ENCODE results near the gene CBY2. TPM values are rescaled to one million over a fixed set of nuclear protein-coding genes. Genes with fewer than 3 reads are reported as not detected.
"Not testable (repeated sequence)": the region's sequence is repeated elsewhere in the genome, so short reads cannot be mapped to it uniquely, and the experiment has no call there.

CBY2 gene
- total RNA-seq, 2 donors from 2014 or later, result not detected

- DNase-seq, result no peak
- ATAC-seq, result no peak
- H3K27me3 ChIP-seq, result no peaks in the 10 kb centered on the region
- H3K36me3 ChIP-seq (replicated peaks in 1 of 2; ENCODE audit: insufficient read depth in 1 of 2, low read depth in 2 of 2), result no peaks in the 10 kb centered on the region
- no peaks in the 10 kb centered on the region for H3K9me3 ChIP-seq
- intact Hi-C loops (cut with DNase I), result no loop called here
- no peak overlapping the region for H3K27ac ChIP-seq
- no peak for TF ChIP-seq POLR2A (IDR thresholded peaks at IDR 0.05)
- TF ChIP-seq, protein P1, sequence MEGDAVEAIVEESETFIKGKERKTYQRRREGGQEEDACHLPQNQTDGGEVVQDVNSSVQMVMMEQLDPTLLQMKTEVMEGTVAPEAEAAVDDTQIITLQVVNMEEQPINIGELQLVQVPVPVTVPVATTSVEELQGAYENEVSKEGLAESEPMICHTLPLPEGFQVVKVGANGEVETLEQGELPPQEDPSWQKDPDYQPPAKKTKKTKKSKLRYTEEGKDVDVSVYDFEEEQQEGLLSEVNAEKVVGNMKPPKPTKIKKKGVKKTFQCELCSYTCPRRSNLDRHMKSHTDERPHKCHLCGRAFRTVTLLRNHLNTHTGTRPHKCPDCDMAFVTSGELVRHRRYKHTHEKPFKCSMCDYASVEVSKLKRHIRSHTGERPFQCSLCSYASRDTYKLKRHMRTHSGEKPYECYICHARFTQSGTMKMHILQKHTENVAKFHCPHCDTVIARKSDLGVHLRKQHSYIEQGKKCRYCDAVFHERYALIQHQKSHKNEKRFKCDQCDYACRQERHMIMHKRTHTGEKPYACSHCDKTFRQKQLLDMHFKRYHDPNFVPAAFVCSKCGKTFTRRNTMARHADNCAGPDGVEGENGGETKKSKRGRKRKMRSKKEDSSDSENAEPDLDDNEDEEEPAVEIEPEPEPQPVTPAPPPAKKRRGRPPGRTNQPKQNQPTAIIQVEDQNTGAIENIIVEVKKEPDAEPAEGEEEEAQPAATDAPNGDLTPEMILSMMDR (IDR thresholded peaks at IDR 0.05), result no peak
- WGBS, 2 donors, result 63 to 67% methylated on average over 13 of the region's 13 CpGs
- H3K4me1 ChIP-seq, result no peaks in the 10 kb centered on the region
- H3K4me3 ChIP-seq, result no peak overlapping the region
These were observed 47.0 kb downstream of the CBY2 start for GRCh38 chr13:45748941-45749759.

DNA sequence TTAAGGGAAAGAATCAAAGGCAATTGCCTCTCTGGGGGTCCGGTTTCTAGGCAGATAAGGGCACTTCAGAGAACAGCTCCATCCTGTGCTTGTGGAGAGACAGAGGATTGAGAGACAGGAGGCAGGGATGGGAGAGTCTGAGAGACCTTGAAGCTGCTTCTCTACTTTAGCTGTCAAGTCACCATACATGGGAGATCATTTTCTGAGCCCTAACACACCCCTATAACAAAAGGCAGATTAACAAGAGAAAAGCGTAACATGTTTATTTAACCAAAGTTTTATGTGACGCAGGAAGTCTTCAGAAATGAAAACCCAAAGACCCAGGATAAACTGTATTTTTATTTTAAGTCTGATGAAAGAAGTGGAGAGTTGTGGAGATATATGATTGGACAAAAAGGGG lies 48.4 kb downstream of the CBY2 start:
- WGBS, 2 donors, result 75 to 82% methylated on average over 3 of the region's 3 CpGs
- no peak for ATAC-seq

GRCh38 chr13:45751885-45752284 lies 49.8 kb downstream of the CBY2 start:
- Histone ChIP-seq H3K4me3 (no peak overlapping the region), H3K36me3 (replicated peaks in 1 of 2; ENCODE audit: insufficient read depth in 1 of 2, low read depth in 2 of 2) (no peaks in the 10 kb centered on the region), H3K27ac (no peak overlapping the region), H3K4me1 (no peaks in the 10 kb centered on the region), H3K27me3 (no peaks in the 10 kb centered on the region), H3K9me3 (peaks cover 0 to under 1% (median 0%) of the 10 kb centered on the region in 3 donors)
- intact Hi-C loops (cut with DNase I), result no loop called here
- ATAC-seq, result no peak
- TF ChIP-seq POLR2A (IDR thresholded peaks at IDR 0.05), result no peak
- TF ChIP-seq, protein P1 (IDR thresholded peaks at IDR 0.05), result no peak
- DNase-seq, result no peak

More for the DNA sequence above, 48.4 kb downstream of the CBY2 start:
- Histone ChIP-seq H3K4me1 (no peaks in the 10 kb centered on the region), H3K9me3 (no peaks in the 10 kb centered on the region), H3K27me3 (no peaks in the 10 kb centered on the region), H3K27ac (no peak overlapping the region), H3K36me3 (replicated peaks in 1 of 2; ENCODE audit: insufficient read depth in 1 of 2, low read depth in 2 of 2) (no peaks in the 10 kb centered on the region), H3K4me3 (no peak overlapping the region)
- no peak for TF ChIP-seq POLR2A (IDR thresholded peaks at IDR 0.05)
- TF ChIP-seq, protein P1 (IDR thresholded peaks at IDR 0.05), result no peak
- intact Hi-C loops (cut with DNase I), result no loop called here
- no peak for DNase-seq

- intact Hi-C loops (cut with DNase I), result no loop called here
- Histone ChIP-seq H3K36me3 (replicated peaks in 1 of 2; ENCODE audit: insufficient read depth in 1 of 2, low read depth in 2 of 2) (no peaks in the 10 kb centered on the region), H3K4me1 (no peaks in the 10 kb centered on the region), H3K27ac (no peak overlapping the region), H3K27me3 (no peaks in the 10 kb centered on the region), H3K9me3 (peaks cover 0 to 7% (median 0%) of the 10 kb centered on the region in 3 donors), H3K4me3 (no peak overlapping the region)
- TF ChIP-seq, protein P1 (IDR thresholded peaks at IDR 0.05), result no peak
- no peak for TF ChIP-seq POLR2A (IDR thresholded peaks at IDR 0.05)
- WGBS, 2 donors, result 63 to 81% methylated on average over 1 of the region's 1 CpG
- DNase-seq, result no peak
- no peak for ATAC-seq
These were observed 50.4 kb downstream of the CBY2 start for GRCh38 chr13:45752510-45752909.

DNA sequence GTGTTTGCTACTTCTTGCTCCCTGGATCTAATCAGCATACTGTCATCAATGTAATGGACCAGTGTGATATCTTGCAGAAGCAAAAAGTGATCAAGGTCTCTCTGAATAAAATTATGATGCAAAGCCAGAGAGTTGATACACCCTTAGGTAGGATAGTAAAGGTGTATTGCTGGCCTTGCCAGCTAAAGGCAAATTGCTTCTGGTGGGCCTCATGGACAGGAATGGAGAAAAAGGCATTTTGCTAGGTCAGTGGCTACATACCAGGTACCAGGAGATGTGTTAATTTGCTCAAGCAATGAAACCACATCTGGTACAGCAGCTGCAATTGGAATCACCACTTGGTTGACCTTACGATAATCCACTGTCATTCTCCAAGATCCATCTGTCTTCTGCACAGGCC lies 54.4 kb downstream of the CBY2 start:
- ATAC-seq; H3K27ac ChIP-seq; H3K36me3 ChIP-seq (replicated peaks in 1 of 2; ENCODE audit: insufficient read depth in 1 of 2, low read depth in 2 of 2); H3K27me3 ChIP-seq; DNase-seq; H3K4me3 ChIP-seq; H3K4me1 ChIP-seq; intact Hi-C loops (cut with DNase I): not testable (repeated sequence)
- H3K9me3 ChIP-seq, result peaks cover 0 to 17% (median 0%) of the 10 kb centered on the region in 3 donors
- WGBS, 2 donors, result 87 to 89% methylated on average over 1 of the region's 1 CpG

GRCh38 chr13:45757589-45757988 lies 55.5 kb downstream of the CBY2 start:
- H3K4me1 ChIP-seq; H3K27ac ChIP-seq; ATAC-seq; DNase-seq; H3K27me3 ChIP-seq; H3K36me3 ChIP-seq (replicated peaks in 1 of 2; ENCODE audit: insufficient read depth in 1 of 2, low read depth in 2 of 2); H3K4me3 ChIP-seq; intact Hi-C loops (cut with DNase I): not testable (repeated sequence)
- WGBS, 2 donors, result 60% methylated on average over 3 of the region's 3 CpGs
- H3K9me3 ChIP-seq, result peaks cover 0 to 17% (median 0%) of the 10 kb centered on the region in 3 donors
